Ovary (tissue), 9 donors: ENCODE data around the gene AFAP1L1. TPM values are rescaled to one million over a fixed set of nuclear protein-coding genes. Genes with fewer than 3 reads are reported as not detected.

Experiments
- DNase-seq, 5 donors: peaks; one replicate each; pipeline ENCODE4 v3.0.0-alpha.2; 2019 to 2020
- H3K27ac ChIP-seq, 2 donors: fragments of 200-600 bp; one replicate each; pipeline versions ENCODE4 v1.5.1 to v1.8.0; 2019 to 2022
- H3K27me3 ChIP-seq: fragments of 200-600 bp; one replicate; pipeline ENCODE4 v1.8.0; 2022
- H3K36me3 ChIP-seq: fragments of 200-600 bp; sonication (generic); one replicate; pipeline ENCODE4 v1.5.1; 2019
- H3K4me1 ChIP-seq: one replicate; pipeline ENCODE4 v1.8.1; 2013; ENCODE audit warnings: mild to moderate bottlenecking, moderate library complexity; ENCODE audit not compliant: insufficient read depth
- H3K4me3 ChIP-seq: fragments of 200-600 bp; sonication (generic); one replicate; pipeline ENCODE4 v1.5.1; 2017
- H3K9me3 ChIP-seq, 2 donors: fragments of 200-600 bp in 1 of 2; sonication (generic) in 1 of 2; one replicate each; pipeline versions ENCODE4 v1.5.1 to v1.8.1; 2013 to 2019; ENCODE audit warnings: mild to moderate bottlenecking in 1 of 2, moderate library complexity in 1 of 2
- EP300 ChIP-seq: sonication (generic); formaldehyde crosslinking; IDR thresholded peaks from one replicate; pipeline ENCODE4 v1.6.1; 2017; ENCODE audit warnings: antibody characterized with exemption
- POLR2A ChIP-seq: fragments of 450-650 bp; IDR thresholded peaks from one replicate; pipeline ENCODE4 v1.6.1; 2017; ENCODE audit warnings: antibody characterized with exemption, mild to moderate bottlenecking, moderate library complexity
- WGBS, 3 donors: extraction: QIAGEN DNeasy Blood & Tissue Kit in 1 of 3; methylation state at CpG; one replicate each; pipeline versions ENCODE4 v1.1.5 to v1.1.7; 2013 to 2017; 5-methylcytosine and 5-hydroxymethylcytosine counted together
- intact Hi-C, 4 donors: fragments of 100-400 bp; cut with DNase I; formaldehyde crosslinking; loops; one replicate each; pipeline versions ENCODE4 v1.11.0 to v1.15.1; 2022 to 2023
- polyA plus RNA-seq, 2 donors: library from polyadenylated mRNA; stranded (reverse); fragments of 200-250 nt in 1 of 2; fragments of 350-450 nt in 1 of 2; fragmentation: Illumina TruSeq in 1 of 2; extraction: RNeasy Lipid Tissue Mini Kit (QIAGEN cat#74804) in 1 of 2; gene quantifications; one replicate each; pipeline ENCODE4 v1.2.3, GENCODE V29; 2013 to 2014
- total RNA-seq, 7 donors: library from RNA; depleted of rRNA in 2 of 7; stranded (reverse); fragments of >200 nt in 2 of 7; fragmentation: NEBNext Ultra II Directional in 3 of 7; extraction: Animal tissue kit (Norgen Biotek cat#: 25700) in 3 of 7; gene quantifications; one replicate each; pipeline versions ENCODE4 v1.1.0 to v1.2.4, GENCODE V29; 2016 to 2023
- TF ChIP-seq, protein P1 (sequence below), 3 donors: fragments of 450-650 bp in 2 of 3; fragments of 200-600 bp in 1 of 3; IDR thresholded peaks; one replicate each; pipeline versions ENCODE4 v1.5.1 to v1.8.0; 2016 to 2022; ENCODE audit warnings: antibody characterized with exemption in 3 of 3, mild to moderate bottlenecking in 1 of 3
- donor health status: DM: no; HTN: no; CAD: no; lungs with moderate emphysema.
- donor health status: DM: no; HTN: no; CAD: no.
- donor health status: Bipolar disorder and iron deficiency.
- donor health status: DM: yes; HTN: yes; CAD: no.
- donor health status: DM: no; HTN: no; CAD: no.
- donor health status: DM: yes; HTN: yes; CAD: no.

The AFAP1L1 gene
- total and polyA plus RNA-seq, 9 donors: 3.2 to 17.8 (median 8.3) TPM

DNA sequence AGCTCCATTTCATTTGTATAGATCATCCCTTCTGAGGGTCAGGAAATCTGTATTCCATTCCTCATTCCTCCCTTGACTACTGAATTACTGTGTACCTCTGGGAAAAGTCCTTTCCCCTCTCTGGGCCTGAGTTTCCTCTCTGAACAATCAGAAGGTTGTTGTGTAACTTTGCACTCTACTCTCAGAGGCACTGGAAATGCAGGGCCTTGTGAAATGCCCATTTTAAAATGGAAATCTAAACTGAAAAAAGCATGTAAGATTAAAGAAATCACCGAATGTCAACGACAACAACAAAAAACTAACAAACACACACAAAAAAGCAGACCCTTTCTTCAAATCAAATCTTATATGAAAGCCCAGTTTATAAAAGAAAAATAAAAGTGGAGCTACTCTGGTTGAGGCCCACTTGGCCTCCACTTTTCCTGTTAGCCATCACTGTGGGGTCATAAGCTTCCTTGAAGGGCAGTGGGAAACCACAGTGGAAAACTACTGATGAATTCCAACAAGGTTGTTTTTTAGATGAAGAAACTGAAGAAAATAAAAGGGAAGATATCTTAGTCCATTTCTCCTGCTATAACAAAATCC lies 52.1 kb downstream of the AFAP1L1 start:
- no peak for DNase-seq
- TF ChIP-seq EP300 (no peak), POLR2A (no peak)
- TF ChIP-seq, protein P1, sequence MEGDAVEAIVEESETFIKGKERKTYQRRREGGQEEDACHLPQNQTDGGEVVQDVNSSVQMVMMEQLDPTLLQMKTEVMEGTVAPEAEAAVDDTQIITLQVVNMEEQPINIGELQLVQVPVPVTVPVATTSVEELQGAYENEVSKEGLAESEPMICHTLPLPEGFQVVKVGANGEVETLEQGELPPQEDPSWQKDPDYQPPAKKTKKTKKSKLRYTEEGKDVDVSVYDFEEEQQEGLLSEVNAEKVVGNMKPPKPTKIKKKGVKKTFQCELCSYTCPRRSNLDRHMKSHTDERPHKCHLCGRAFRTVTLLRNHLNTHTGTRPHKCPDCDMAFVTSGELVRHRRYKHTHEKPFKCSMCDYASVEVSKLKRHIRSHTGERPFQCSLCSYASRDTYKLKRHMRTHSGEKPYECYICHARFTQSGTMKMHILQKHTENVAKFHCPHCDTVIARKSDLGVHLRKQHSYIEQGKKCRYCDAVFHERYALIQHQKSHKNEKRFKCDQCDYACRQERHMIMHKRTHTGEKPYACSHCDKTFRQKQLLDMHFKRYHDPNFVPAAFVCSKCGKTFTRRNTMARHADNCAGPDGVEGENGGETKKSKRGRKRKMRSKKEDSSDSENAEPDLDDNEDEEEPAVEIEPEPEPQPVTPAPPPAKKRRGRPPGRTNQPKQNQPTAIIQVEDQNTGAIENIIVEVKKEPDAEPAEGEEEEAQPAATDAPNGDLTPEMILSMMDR (IDR thresholded peaks at IDR 0.05): no peak
- 88 to 89% (median 89%) methylated on average over 2 of the region's 2 CpGs for WGBS, 3 donors
- H3K4me3 ChIP-seq: no peak overlapping the region
- H3K27me3 ChIP-seq: no peaks in the 10 kb centered on the region
- H3K36me3 ChIP-seq: no peaks in the 10 kb centered on the region
- intact Hi-C loops: no loop called here
- H3K9me3 ChIP-seq: no peaks in the 10 kb centered on the region
- no peak overlapping the region for H3K27ac ChIP-seq
- peaks cover 7% of the 10 kb centered on the region for H3K4me1 ChIP-seq

- H3K27me3 ChIP-seq: no peaks in the 10 kb centered on the region
- no peaks in the 10 kb centered on the region for H3K36me3 ChIP-seq
- no peaks in the 10 kb centered on the region for H3K9me3 ChIP-seq
- 87 to 98% (median 92%) methylated on average over 2 of the region's 2 CpGs for WGBS, 3 donors
- intact Hi-C loops: no loop called here
- no peak overlapping the region for H3K27ac ChIP-seq
- DNase-seq: no peak
- H3K4me3 ChIP-seq: no peak overlapping the region
- H3K4me1 ChIP-seq: peaks cover 7% of the 10 kb centered on the region
- TF ChIP-seq EP300 (no peak), POLR2A (no peak)
- TF ChIP-seq, protein P1 (IDR thresholded peaks at IDR 0.05): no peak
Measured at GRCh38 chr5:149324641-149325040, 53.0 kb downstream of the AFAP1L1 start.

DNA sequence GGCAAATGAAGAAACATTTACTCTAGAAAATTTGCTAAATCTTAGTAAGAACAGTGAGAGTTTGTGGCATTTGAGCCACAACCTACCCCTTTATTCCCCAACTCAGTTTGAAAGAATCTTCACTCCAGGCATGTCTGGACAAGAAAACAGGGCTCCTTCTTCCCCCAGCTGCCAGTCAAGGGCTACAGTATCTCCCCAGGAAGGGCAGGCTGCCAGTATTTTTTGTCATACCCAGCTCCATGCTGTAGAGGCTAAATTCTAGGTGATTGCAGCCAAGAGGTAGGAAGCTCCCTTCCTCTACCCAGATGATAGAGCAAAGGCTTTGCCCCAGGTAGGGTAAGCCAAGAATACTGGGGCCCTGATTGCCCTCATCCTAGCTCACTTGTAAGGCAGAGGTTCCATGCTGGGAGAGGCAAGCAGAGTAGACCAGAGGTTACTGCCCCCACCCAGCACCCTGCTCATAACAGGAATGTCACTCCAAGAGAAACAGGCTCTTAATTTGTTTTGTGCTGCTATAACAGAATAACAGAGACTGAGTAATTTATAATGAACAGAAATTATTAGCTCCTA lies 53.6 kb downstream of the AFAP1L1 start:
- Histone ChIP-seq H3K27me3 (no peaks in the 10 kb centered on the region), H3K4me3 (no peak overlapping the region), H3K4me1 (peaks cover 7% of the 10 kb centered on the region), H3K36me3 (no peaks in the 10 kb centered on the region), H3K27ac (no peak overlapping the region), H3K9me3 (no peaks in the 10 kb centered on the region)
- no peak for TF ChIP-seq POLR2A
- TF ChIP-seq EP300: no peak
- TF ChIP-seq, protein P1 (IDR thresholded peaks at IDR 0.05): no peak
- no peak for DNase-seq
- intact Hi-C loops: no loop called here

GRCh38 chr5:149325894-149326293 lies 54.2 kb downstream of the AFAP1L1 start:
- DNase-seq: no peak
- Histone ChIP-seq H3K4me1 (peaks cover under 1% of the 10 kb centered on the region), H3K4me3 (no peak overlapping the region), H3K27ac (no peak overlapping the region), H3K36me3 (no peaks in the 10 kb centered on the region), H3K27me3 (no peaks in the 10 kb centered on the region), H3K9me3 (no peaks in the 10 kb centered on the region)
- intact Hi-C loops: no loop called here
- TF ChIP-seq, protein P1 (IDR thresholded peaks at IDR 0.05): no peak
- TF ChIP-seq POLR2A: no peak
- TF ChIP-seq EP300: no peak
- 92 to 94% (median 94%) methylated on average over 5 of the region's 5 CpGs for WGBS, 3 donors
